HG03571 (cell line): ENCODE measurements around the gene CARHSP1.
"Not testable (repeated sequence)": the region's sequence is repeated elsewhere in the genome, so short reads cannot be mapped to it uniquely, and the experiment has no call there.

ENCODE experiments used
- ATAC-seq: cut with Tn5 transposase; IDR thresholded peaks from one replicate; pipeline ENCODE4 v1.9.1; 2021; ENCODE audit not compliant: unreplicated experiment

Gene CARHSP1

DNA sequence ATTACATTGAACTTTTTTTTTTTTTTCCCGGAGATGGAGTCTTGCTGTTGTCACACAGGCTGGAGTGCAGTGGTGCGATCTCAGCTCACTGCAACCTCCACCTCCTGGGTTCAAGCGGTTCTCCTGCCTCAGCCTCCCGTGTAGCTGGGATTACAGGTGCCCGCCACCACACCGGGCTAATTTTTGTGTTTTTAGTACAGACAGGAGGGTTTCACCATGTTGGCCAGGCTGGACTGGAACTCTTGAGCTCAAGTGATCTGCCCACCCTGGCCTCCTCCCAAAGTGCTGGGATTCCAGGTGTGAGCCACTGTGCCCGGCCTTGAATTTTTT, 5.0 kb upstream of the CARHSP1 start:
- ATAC-seq: not testable (repeated sequence)

DNA sequence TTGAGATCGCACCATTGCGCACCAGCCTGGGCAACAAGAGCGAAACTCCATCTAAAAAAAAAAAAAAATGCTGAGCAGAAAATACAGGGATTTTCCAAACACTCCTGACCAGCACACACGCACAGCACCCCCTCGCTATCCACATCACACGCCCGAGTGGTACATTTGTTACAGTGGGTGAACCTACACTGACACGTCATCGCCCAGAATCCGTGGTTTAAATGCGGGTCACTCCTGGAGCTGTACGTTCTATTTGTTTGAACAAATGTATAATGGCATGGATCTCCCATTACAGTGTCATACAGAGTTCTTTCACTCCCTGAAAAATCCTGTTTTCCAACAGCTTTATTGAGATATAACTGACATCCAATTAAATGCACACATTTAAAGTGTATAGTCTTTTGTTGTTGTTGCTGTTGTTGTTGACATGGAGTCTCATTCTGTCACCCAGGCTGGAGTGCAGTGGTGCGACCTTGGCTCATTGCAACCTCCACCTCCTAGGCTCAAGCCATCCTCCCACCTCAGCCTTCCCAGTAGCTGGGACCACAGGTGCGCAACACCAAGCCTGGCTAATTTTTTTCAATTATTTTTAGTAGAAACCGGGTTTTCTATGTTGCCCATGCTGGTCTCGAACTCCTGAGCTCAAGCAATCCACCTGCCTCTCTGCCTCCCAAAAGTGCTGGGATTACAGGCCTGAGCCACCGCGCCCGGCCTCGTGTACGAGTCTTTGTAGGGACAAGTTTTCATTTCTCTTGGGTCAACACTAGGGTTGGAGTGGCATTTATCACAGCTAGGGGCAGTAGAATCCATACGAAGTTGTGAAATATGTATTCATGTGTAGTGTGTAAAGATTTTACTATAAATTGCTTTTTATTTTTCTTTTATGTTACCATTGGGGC, 4.4 kb upstream of the CARHSP1 start:
- no peak for ATAC-seq

DNA sequence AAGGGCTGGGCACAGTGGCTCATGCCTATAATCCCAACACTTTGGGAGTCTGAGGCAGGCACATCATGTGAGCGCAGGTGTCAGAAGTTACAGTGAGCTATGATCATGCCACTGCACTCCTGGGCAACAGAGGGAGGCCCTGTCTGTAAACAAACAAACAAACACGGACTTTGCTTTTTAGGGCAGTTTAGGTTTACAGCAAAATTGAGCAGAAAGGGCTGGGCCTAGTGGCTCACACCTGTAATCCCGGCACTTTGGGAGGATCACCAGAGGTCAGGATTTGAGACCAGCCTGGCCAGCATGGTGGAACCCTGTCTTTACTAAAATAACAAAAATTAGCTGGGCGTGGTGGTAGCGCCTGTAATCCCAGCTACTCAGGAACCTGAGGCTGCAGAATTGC, 3.3 kb upstream of the CARHSP1 start:
- ATAC-seq: no peak

DNA sequence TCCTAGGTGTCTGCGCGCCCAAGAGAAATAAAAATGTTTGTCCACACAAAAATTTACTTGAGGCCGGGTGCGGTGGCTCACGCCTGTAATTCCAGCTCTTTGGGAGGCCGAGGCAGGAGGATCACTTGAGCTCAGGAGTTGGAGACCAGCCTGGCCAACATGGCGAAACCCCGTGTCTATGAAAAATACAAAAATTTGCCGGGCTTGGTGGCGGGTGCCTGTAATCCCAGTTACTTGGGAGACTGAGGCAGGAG, 1.1 kb upstream of the CARHSP1 start:
- ATAC-seq: not testable (repeated sequence)

DNA sequence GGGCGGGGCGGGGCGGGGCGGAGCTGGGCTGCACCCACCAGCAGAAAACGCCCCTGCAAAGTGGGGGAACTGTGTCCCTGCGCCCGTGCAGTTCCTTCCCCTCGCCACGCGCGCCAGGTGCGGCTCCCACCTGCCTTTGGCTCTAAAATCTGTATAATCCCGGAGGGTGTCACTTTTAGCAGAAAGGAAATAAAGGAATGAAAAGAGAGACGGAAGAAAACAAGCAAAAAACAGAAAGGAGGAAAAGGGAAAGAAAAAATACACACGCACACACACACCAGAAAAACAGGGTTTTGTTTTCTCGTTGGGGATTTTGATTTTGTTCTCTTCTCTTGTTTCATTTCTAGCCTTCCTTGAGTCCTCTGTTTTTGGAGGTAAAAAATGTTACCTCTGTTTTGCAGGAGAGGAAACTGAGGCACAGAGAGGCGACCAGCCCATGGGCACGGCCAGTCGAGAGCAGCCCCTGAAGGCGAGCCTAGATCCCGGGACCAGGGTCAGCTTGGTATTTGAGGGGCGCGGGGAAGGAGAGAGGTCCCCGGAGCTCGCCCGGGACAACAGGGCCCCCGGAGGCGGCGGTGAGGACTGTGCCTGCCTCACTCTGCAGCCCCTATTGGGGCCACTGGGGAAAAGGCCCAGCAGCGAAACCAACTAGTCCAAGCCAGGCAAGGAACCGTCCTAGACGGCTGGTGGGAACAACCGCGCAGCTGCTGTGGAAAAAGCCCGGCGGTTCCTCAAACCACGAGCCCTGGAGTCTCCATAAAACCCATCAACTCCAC, 594 bp upstream of the CARHSP1 start:
- ATAC-seq: no peak

DNA sequence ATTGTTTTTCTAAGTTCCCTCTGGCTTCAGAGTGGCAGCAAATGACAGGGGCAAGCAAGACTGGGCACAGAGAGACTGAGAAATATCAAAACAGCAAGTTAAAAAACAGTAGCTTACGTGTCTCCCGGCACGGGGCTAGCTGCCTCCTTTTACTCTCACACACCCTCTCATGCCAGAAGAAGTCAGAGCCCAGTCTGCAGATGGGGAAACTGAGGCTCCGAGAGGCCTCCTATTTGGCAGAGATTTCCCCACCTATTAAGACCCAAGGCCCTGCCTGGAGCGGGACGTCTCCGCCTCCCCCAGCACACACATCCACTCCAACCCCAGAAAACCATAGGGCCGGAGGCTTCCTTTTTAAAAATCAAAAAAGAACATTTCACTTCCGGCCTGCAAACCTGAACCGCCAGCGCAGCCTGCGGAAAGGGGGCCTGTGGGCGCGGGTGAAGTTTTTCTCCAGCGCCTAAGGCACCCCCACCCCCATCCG, 832 bp downstream of the CARHSP1 start:
- ATAC-seq: no peak

DNA sequence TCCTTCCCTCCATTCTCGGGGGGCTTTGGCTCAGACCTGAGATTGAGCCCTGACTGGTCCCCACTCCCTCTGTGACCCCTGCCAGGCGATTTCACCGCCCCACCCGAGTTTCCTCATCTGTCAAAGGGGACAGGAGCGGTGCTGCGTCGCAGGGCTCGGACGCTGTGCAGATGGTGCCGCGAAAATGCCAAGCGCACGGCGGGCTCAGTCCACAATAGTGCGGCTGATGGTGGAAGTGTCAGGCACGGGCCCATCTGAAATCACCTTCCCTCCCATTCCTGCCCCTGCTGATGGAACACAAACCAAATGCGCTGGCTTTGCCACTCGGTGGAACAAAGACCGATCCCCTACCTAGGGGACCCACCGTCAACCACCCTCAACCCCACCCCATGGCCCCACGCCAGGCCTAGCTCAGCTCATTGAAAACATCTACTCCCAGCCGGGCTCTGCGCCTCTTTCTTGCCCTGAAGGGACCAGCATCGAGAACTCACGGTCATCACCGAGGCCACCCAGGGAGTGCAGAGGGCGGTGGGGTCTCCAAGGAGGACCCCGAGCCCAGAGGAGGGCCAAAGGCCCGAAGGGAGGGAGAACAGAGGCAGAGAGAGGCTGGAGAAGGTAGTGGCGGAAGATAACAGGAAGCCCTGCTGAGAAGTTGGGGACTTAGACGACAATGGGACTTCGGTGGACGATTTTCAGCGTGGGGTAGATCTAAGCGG, 1.4 kb downstream of the CARHSP1 start:
- no peak for ATAC-seq

DNA sequence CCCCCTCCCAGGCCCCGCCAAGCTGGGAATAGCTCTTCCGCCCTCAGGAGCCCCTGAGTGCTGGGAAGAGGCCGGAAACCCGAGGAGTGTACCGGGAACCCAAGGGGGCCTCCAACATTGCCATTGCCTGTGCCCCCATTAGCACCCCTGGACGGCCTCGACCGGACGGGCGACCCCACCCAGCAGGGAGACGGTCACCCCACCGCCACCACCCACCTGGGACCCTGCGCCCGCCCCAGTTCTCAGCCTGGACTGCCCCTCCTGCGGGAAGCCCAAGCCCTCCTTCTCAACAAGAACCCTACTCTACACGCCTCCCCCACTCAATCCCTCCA, 2.0 kb downstream of the CARHSP1 start:
- no peak for ATAC-seq

DNA sequence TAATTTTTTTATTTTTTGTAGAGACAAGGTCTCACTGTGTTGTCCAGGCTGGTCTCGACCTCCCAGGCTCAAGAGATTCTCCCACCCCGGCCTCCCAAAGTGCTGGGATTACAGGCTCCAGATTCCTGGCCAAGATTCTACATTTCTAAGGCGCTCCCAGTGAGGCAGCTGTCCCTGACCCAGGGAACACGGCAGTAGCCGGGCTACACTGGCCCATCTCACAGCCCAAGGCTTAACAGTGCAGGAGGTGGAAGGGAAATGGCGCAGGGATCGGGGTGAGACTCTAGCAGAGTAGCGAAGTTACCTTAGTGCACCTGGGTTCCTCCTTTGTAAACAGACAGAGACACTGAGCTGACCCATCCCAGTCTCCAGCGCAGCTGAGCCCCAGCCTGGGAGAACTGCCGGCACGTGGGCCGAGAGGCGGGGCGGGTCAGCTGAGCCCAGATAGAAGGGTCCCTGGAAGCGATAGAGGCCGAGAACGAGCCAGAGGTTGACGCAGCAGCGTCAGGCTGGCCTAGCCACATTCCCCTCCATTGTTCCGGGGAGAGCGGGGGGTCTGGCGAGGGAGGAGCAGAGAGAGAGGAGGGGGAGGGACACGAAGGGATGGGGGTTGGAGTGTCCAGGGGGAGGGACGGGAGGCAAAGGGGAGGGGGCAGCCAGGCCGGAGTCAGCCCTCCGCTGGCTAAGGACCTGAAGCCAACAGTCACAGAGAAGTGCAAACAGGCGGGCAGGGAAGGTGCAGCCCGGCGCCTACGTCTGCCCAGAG, 2.5 kb downstream of the CARHSP1 start:
- no peak for ATAC-seq

DNA sequence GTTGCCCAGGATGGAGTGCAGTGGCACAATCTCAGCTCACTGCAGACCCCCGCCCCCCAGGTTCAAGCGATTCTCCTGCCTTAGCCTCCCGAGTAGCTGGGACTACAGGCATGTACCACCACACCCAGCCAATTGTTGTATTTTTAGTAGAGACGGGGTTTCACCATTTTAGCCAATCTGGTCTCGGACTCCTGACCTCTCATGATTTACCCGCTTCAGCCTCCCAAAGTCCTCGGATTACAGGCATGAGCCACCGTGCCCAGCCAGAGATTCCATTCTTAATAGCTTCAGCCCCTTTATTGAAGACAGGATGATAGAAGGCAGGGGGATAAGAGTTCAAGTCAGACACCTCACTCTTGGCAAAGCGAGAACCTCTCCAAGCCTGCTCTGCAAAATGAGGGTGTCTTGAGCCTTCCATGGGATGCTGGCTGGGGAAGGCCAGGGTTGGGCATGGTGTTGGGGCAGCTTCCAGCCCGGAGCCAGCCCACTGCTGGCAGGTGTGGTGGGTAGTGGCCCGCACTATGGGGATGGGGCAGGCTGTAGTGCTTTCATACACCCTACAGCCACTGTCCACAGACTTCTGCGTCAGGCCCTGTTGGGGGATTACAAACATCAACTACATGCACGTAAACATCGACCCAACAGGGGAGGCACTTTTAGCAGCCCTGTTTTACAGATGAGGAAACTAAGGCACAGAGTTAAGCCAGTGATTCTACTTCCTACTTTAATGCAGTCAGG, 3.5 kb downstream of the CARHSP1 start:
- no peak for ATAC-seq

DNA sequence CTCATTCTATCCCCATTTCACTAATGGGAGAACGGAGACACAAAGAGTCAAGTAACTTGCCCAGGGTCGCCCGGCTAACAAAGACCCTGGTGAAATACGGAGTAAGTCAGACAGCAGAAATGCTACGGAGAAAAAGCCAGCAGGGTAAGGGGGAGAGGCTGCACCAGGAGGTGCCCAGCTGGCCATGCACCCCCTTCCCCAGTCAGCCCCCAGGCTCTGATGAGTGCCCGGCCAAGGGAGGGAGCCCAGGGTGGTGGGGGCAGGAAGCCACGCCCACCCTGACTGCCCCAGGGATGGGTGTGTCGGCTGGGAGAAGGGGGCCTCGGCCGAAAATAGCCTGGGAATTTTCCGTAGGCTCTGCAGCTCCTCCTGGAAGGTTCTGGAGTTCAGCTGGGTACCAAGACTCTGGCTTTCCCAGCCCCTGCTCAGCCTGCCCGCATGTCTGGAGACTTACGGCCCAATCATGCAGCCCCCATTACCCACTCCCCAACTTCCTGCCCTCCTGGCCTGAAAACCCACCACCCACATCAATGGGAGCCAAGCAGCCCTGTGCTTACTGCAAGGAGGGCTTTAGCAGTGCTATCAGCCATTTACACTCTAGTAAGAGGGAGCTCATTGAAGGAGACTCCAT, 4.2 kb downstream of the CARHSP1 start:
- ATAC-seq: no peak

DNA sequence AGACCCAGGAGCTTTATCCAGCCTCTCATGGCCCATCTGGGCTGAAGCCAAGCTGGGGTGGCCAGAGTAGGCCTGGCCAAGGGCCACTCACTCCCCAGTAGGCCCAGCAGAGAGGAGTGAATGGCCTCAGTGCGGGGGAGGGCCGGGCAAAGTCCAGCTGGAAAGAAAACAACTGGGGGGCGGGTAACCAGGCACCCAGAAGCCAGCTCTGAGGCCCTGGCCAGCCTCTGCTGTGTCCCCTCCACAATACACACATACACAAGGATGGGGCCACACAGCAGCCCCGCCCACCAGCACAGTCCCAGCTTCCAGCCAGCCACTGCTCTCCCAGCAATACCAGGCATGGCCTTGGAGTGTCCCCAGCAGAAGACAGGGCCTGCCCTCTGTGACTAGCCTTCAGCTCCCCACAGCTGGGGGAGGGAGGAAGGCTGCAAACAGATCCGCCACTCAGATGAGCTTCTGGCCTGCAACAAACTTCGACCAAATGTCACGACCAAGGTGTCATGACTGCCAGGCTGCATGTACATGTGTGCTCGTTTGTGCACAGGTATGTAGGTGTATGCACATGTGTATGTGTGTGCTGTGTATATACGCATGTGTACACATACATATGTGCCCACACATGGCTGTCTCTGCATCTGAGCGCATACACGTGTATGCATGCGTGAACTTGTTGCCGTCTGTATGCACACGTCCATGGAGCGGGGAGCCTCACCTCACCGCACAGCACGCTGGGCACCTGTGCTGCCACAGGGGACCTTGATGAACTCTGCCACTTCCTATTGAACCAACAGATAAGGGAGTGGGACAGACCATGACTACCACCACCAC, 5.0 kb downstream of the CARHSP1 start:
- ATAC-seq: no peak

DNA sequence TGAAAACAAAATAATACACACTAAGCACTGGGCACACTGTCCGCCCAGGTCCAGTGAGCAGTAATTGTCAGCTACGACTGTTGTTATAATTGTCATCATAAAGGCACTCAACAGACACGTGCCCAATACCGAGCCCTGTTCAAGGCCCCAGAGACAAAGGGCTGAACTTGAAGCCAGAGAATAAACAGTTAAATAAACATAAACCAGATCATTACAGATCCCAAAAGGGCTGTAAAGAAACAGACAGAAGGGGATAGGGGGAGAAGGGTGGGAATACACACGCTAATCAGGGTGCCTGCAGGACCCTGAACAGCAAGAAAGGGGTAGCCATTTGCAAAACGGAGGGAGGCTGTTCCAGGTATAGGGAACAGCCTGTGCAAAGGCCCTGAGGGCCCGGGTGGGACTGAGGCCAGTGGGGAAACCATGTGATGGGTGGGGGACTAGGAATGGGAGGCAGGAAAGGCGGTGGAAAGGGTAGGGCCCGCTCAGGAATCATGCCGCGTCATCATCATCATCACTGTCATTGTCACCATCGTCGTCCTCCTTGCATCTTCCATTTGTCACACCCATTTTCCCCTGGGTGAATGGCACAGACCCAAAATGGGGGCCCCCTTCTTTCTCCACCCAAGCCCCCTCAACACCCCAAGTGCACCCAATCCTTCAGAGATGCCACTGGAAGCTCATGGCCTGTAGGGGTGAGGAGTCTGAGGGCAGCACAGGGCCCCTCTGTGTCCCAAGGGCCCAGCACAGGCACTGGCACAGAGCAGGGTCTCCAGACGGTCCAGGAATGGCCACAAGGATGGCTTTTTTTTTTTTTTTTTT, 6.3 kb downstream of the CARHSP1 start:
- no peak for ATAC-seq

DNA sequence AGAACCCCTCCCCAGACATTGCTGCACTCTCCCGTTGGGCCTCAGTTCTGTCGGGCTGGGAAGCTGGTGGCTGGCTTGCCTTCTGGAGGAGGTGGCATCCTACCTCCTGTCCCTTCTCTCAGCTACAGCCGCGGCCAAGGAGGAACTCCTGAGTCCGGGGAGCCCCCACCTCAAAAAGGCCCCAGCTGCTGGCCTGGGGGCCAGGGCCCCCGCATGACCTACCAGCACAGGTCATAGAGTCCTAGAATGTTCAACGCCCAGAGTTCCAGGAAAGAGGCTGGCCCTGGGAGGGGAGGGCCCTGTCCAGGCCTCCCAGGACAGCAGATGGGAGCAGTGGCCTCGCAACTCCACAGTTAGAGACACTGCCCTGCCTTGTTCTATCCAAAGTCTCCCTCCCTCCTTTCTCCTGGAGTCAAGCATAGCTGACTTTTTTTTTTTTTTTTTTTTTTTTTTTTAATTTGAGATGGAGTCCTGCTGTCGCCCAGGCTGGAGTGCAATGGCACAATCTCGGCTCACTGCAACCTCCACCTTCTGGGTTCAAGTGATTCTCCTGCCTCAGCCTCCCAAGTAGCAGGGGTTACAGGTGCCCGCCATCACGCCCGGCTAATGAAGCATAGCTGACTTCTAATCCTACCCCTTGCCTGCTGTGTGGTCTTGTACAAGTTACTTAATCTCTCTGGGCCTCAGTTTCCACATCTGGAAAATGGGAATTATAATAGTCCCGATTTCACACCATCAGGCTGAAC, 7.1 kb downstream of the CARHSP1 start:
- ATAC-seq: no peak

DNA sequence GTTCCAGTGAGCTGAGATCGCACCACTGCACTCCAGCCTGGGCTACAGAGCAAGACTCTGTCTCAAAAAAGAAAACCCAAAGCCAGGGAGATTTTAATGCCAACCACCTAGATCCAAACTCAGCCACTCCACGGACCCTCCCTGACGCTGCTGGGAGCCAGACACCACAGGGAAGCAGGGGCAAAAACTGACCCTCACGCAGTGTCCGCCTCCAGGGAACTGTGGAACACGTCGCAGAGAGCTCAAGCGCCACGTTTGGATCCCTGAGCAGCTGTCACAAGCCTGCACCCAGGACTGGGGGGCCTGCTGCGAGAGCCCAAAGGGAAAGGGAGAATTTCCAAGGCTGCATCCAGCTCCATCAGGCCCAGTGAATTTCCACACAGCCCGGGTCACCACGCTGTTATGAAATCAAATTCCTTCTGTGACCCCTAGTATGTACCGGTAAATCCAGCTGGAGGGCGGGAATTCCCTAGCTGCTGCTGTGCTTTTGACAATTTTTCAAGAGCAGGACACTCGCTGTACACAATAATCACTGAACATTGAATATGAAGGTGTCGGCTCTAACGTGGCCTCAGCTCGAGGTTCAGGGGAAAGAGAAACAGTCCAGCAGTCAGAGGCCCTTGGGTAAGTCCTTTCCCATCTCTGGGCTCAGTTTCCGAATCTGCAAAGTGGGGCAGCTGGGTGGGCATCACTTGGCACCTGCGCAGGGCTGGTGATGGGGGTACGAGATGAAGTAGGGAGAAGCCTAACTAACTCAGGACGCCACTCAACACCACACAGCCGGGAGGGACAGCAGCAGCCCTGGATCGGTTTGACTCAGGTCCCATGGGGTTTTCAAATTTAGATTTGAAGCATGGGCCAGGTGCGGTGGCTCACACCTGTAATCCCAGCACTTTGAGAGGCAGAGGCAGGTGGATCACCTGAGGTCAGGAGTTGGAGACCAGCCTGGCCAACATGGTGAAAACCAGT, 8.6 kb downstream of the CARHSP1 start:
- no peak for ATAC-seq
